HG03354 (cell line): Measurements from ENCODE around the gene NDUFA6.
A peak's percentile ranks its signal among the peaks of the same experiment; 100 is the strongest.
"Not testable (repeated sequence)": the region's sequence is repeated elsewhere in the genome, so short reads cannot be mapped to it uniquely, and the experiment has no call there.

Source experiments
- ATAC-seq: cut with Tn5 transposase; IDR thresholded peaks from one replicate; pipeline ENCODE4 v1.9.1; 2021; ENCODE audit warnings: mild to moderate bottlenecking; ENCODE audit not compliant: unreplicated experiment, poor library complexity, severe bottlenecking

NDUFA6 gene

GRCh38 chr22:42073621-42074041, 16.9 kb downstream of the NDUFA6 start:
- no peak for ATAC-seq

- no peak for ATAC-seq
Observed at GRCh38 chr22:42072606-42073330, 17.8 kb downstream of the NDUFA6 start.

- not testable (repeated sequence) for ATAC-seq
Observed at GRCh38 chr22:42071508-42071907, 19.1 kb downstream of the NDUFA6 start.

- ATAC-seq = peak; percentile 91
Observed at GRCh38 chr22:42070517-42071422, 19.8 kb downstream of the NDUFA6 start, which contains the start of gene NAGA. NAGA (minus strand) TSS chr22:42070812; CDS start chr22:42070297, 515 bp downstream.

GRCh38 chr22:42069801-42070516, 20.6 kb downstream of the NDUFA6 start:
- no peak for ATAC-seq

- no peak for ATAC-seq
Observed at GRCh38 chr22:42068291-42068690, 22.3 kb downstream of the NDUFA6 start.

GRCh38 chr22:42067671-42068251, 22.8 kb downstream of the NDUFA6 start:
- no peak for ATAC-seq

GRCh38 chr22:42066937-42067336, 23.6 kb downstream of the NDUFA6 start:
- no peak for ATAC-seq

- ATAC-seq = no peak
Observed at GRCh38 chr22:42066126-42066761, 24.3 kb downstream of the NDUFA6 start.

- no peak for ATAC-seq
Observed at GRCh38 chr22:42065438-42066125, 25.0 kb downstream of the NDUFA6 start.

GRCh38 chr22:42064629-42065028, 25.9 kb downstream of the NDUFA6 start:
- ATAC-seq = no peak

- no peak for ATAC-seq
Observed at GRCh38 chr22:42062506-42063170, 27.9 kb downstream of the NDUFA6 start.

- no peak for ATAC-seq
Observed at GRCh38 chr22:42061041-42061440, 29.5 kb downstream of the NDUFA6 start.

- ATAC-seq = no peak
Observed at GRCh38 chr22:42060489-42060888, 30.1 kb downstream of the NDUFA6 start.

- no peak for ATAC-seq
Observed at GRCh38 chr22:42056757-42057511, 33.6 kb downstream of the NDUFA6 start.

- ATAC-seq = no peak
Observed at GRCh38 chr22:42052765-42053164, 37.8 kb downstream of the NDUFA6 start.

- no peak for ATAC-seq
Observed at GRCh38 chr22:42050641-42051180, 39.9 kb downstream of the NDUFA6 start.
